HepG2 (cell line): ENCODE data around the gene PGP. TPM values are rescaled to one million over a fixed set of nuclear protein-coding genes. Genes with fewer than 3 reads are reported as not detected.

ENCODE experiments used
- BORCS8-MEF2B ChIP-seq: sonication (generic); formaldehyde crosslinking; IDR thresholded peaks from 2 replicates; pipeline ENCODE4 v1.8.0; 2022; ENCODE audit warnings: mild to moderate bottlenecking, missing genetic modification reagents
- CREM ChIP-seq, 2 experiments: sonication (generic) in 1 of 2; formaldehyde crosslinking in 1 of 2; IDR thresholded peaks; 2 replicates each; pipeline versions ENCODE4 v1.4.0 to v1.6.1; 2016 to 2020; ENCODE audit warnings: antibody characterized with exemption in 1 of 2, mild to moderate bottlenecking in 1 of 2, missing genetic modification reagents in 1 of 2
- DR1 ChIP-seq: sonication (generic); formaldehyde crosslinking; IDR thresholded peaks from 2 replicates; pipeline ENCODE4 v1.8.0; 2021; ENCODE audit warnings: mild to moderate bottlenecking, missing genetic modification reagents, inconsistent platforms
- FOXA1 ChIP-seq, 2 experiments: fragments of 450-650 bp in 1 of 2; sonication (generic) in 1 of 2; formaldehyde crosslinking in 1 of 2; IDR thresholded peaks; 2 replicates each; pipeline versions ENCODE4 v1.4.0 to v1.6.1; 2016 to 2020; ENCODE audit warnings: missing genetic modification reagents in 1 of 2
- FOXK1 ChIP-seq: sonication (generic); formaldehyde crosslinking; IDR thresholded peaks from 2 replicates; pipeline ENCODE4 v1.4.0; 2020; ENCODE audit warnings: low read depth, missing genetic modification reagents, borderline replicate concordance
- HOXA3 ChIP-seq: sonication (generic); formaldehyde crosslinking; IDR thresholded peaks from 2 replicates; pipeline ENCODE4 v1.5.0; 2020; ENCODE audit warnings: missing genetic modification reagents
- MAFF ChIP-seq: IDR thresholded peaks from 2 replicates; pipeline ENCODE4 v1.6.1; 2011; ENCODE audit warnings: low read depth, low read length, improper control_type of control experiment
- MED1 ChIP-seq: sonication (generic); formaldehyde crosslinking; IDR thresholded peaks from 2 replicates; pipeline ENCODE4 v1.4.0; 2020; ENCODE audit warnings: missing genetic modification reagents
- SAP130 ChIP-seq: IDR thresholded peaks from 2 replicates; pipeline ENCODE4 v1.6.1; 2016; ENCODE audit warnings: low read depth
- SNAPC2 ChIP-seq: sonication (generic); formaldehyde crosslinking; IDR thresholded peaks from 2 replicates; pipeline ENCODE4 v1.8.1; 2022; ENCODE audit warnings: mild to moderate bottlenecking, missing genetic modification reagents
- TP53 ChIP-seq: sonication (generic); formaldehyde crosslinking; conservative IDR thresholded peaks from 2 replicates; pipeline ENCODE4 v1.4.0; 2020; ENCODE audit warnings: missing genetic modification reagents
- ZBTB38 ChIP-seq: sonication (generic); formaldehyde crosslinking; IDR thresholded peaks from 2 replicates; pipeline ENCODE4 v1.5.1; 2020; ENCODE audit warnings: mild to moderate bottlenecking, missing genetic modification reagents
- ZEB1 ChIP-seq: IDR thresholded peaks from 2 replicates; pipeline ENCODE4 v1.6.1; 2012; ENCODE audit warnings: mild to moderate bottlenecking, low read depth, inconsistent platforms; ENCODE audit not compliant: insufficient replicate concordance
- ZNF788 ChIP-seq: sonication (generic); formaldehyde crosslinking; IDR thresholded peaks from 2 replicates; pipeline ENCODE4 v1.5.0; 2020; ENCODE audit warnings: mild to moderate bottlenecking, missing genetic modification reagents, borderline replicate concordance
- ZSCAN31 ChIP-seq: sonication (generic); formaldehyde crosslinking; IDR thresholded peaks from 2 replicates; pipeline ENCODE4 v1.5.0; 2020; ENCODE audit warnings: low read depth, mild to moderate bottlenecking, missing genetic modification reagents
- polyA plus RNA-seq, 8 experiments: library from polyadenylated mRNA; depleted of rRNA in 3 of 8; stranded (reverse) in 7 of 8; unstranded in 1 of 8; fragments of >200 nt; fragmentation: Illumina TruSeq in 4 of 8; extraction: Trizol in 4 of 8; gene quantifications; 2 replicates each; pipeline versions ENCODE4 v1.2.1 to v1.2.3, GENCODE V29; 2011 to 2016; ENCODE audit warnings: low read depth in 4 of 8, missing spikeins in 1 of 8, mixed read lengths in 1 of 8; ENCODE audit not compliant: insufficient read depth in 1 of 8
- total RNA-seq, 5 experiments: library from RNA; depleted of rRNA; stranded (reverse); fragments of >200 nt; fragmentation: Illumina TruSeq; extraction: Trizol; gene quantifications; 2 replicates each; pipeline ENCODE4 v1.2.3, GENCODE V29; 2016; ENCODE audit warnings: low read depth in 1 of 5
- TF ChIP-seq, protein P1 (sequence below): sonication (generic); formaldehyde crosslinking; IDR thresholded peaks from 2 replicates; pipeline ENCODE4 v1.4.0; 2020; ENCODE audit warnings: missing genetic modification reagents
- TF ChIP-seq, protein P2 (sequence below): IDR thresholded peaks from 2 replicates; pipeline ENCODE4 v1.6.1; 2012; ENCODE audit warnings: inconsistent platforms
- TF ChIP-seq, protein P3 (sequence below): sonication (generic); formaldehyde crosslinking; IDR thresholded peaks from 2 replicates; pipeline ENCODE4 v1.4.0; 2020; ENCODE audit warnings: missing genetic modification reagents, mild to moderate bottlenecking, borderline replicate concordance
- TF ChIP-seq, protein P4 (sequence below): sonication (generic); formaldehyde crosslinking; IDR thresholded peaks from 2 replicates; pipeline ENCODE4 v1.5.0; 2020; ENCODE audit warnings: mild to moderate bottlenecking, missing genetic modification reagents, moderate library complexity
- TF ChIP-seq, protein P5 (sequence below): sonication (generic); formaldehyde crosslinking; IDR thresholded peaks from 2 replicates; pipeline ENCODE4 v1.4.0; 2020; ENCODE audit warnings: missing genetic modification reagents

Gene PGP
- total and polyA plus RNA-seq, 2 of the 13 experiments (the other 11 are each of a cell fraction or from before 2014, with no cell fraction given): 7.3 to 18.3 TPM

DNA sequence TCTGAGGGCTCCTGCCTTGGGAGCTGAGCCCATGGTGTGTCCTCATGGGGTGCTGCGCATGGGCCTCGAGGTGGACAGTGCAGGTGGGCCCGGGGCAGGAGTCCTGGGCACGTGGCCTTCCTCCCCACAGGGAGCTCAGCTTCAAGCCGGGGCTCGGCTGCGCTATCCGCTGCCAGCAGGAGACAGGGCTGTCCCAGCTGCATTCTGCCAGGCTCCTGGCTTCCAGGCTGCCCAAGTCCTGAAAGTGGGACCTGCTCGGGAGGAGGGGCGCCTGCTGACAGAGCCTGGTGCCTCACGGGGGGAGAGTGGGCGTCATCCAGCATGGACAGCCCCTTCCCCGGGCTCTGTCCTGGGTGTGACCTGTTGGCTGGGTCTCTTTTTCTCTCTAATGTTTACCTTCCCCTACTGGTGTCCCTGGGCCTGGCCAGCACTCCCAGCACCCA, 51.9 kb downstream of the PGP start (continued):
- TF ChIP-seq FOXK1 (CRISPR knock-in tag) (no peak), ZBTB38 (CRISPR knock-in tag) (peak; percentile 48; the same call in 1 of the 2 replicates), ZSCAN31 (CRISPR knock-in tag) (no peak), TP53 (CRISPR knock-in tag) (0 out of 2 replicates have a peak, but pooled peaks have one; percentile 57), HOXA3 (CRISPR knock-in tag) (peak; percentile 50; the same call in 1 of the 2 replicates), ZEB1 (no peak), ZNF788 (CRISPR knock-in tag) (no peak), DR1 (CRISPR knock-in tag) (peak; percentile 23; the same call in 1 of the 2 replicates), FOXA1 (IDR thresholded peaks at IDR 0.05) (no peak), FOXA1 (CRISPR knock-in tag; IDR thresholded peaks at IDR 0.05) (0 out of 2 replicates have a peak, but pooled peaks have one; percentile 2), MAFF (no peak), SAP130 (peak; percentile 19; the same call in 1 of the 2 replicates), SNAPC2 (CRISPR knock-in tag) (no peak), CREM (IDR thresholded peaks at IDR 0.05) (no peak), CREM (CRISPR knock-in tag; IDR thresholded peaks at IDR 0.05) (no peak), MED1 (CRISPR knock-in tag) (0 out of 2 replicates have a peak, but pooled peaks have one; percentile 33), BORCS8-MEF2B (CRISPR knock-in tag) (0 out of 2 replicates have a peak, but pooled peaks have one; percentile 20)
- TF ChIP-seq, protein P1, sequence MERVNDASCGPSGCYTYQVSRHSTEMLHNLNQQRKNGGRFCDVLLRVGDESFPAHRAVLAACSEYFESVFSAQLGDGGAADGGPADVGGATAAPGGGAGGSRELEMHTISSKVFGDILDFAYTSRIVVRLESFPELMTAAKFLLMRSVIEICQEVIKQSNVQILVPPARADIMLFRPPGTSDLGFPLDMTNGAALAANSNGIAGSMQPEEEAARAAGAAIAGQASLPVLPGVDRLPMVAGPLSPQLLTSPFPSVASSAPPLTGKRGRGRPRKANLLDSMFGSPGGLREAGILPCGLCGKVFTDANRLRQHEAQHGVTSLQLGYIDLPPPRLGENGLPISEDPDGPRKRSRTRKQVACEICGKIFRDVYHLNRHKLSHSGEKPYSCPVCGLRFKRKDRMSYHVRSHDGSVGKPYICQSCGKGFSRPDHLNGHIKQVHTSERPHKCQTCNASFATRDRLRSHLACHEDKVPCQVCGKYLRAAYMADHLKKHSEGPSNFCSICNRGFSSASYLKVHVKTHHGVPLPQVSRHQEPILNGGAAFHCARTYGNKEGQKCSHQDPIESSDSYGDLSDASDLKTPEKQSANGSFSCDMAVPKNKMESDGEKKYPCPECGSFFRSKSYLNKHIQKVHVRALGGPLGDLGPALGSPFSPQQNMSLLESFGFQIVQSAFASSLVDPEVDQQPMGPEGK: peak; percentile 34
- TF ChIP-seq, protein P2, sequence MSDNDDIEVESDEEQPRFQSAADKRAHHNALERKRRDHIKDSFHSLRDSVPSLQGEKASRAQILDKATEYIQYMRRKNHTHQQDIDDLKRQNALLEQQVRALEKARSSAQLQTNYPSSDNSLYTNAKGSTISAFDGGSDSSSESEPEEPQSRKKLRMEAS: peak; percentile 73
- TF ChIP-seq, protein P3, sequence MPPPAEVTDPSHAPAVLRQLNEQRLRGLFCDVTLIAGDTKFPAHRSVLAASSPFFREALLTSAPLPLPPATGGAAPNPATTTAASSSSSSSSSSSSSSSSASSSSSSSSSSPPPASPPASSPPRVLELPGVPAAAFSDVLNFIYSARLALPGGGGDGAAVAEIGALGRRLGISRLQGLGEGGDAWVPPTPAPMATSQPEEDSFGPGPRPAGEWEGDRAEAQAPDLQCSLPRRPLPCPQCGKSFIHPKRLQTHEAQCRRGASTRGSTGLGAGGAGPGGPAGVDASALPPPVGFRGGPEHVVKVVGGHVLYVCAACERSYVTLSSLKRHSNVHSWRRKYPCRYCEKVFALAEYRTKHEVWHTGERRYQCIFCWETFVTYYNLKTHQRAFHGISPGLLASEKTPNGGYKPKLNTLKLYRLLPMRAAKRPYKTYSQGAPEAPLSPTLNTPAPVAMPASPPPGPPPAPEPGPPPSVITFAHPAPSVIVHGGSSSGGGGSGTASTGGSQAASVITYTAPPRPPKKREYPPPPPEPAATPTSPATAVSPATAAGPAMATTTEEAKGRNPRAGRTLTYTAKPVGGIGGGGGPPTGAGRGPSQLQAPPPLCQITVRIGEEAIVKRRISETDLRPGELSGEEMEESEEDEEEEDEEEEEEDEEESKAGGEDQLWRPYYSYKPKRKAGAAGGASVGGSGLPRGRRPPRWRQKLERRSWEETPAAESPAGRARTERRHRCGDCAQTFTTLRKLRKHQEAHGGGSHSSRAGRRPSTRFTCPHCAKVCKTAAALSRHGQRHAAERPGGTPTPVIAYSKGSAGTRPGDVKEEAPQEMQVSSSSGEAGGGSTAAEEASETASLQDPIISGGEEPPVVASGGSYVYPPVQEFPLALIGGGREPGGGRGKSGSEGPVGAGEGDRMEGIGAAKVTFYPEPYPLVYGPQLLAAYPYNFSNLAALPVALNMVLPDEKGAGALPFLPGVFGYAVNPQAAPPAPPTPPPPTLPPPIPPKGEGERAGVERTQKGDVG: peak; percentile 21; the same call in 1 of the 2 replicates
- TF ChIP-seq, protein P4, sequence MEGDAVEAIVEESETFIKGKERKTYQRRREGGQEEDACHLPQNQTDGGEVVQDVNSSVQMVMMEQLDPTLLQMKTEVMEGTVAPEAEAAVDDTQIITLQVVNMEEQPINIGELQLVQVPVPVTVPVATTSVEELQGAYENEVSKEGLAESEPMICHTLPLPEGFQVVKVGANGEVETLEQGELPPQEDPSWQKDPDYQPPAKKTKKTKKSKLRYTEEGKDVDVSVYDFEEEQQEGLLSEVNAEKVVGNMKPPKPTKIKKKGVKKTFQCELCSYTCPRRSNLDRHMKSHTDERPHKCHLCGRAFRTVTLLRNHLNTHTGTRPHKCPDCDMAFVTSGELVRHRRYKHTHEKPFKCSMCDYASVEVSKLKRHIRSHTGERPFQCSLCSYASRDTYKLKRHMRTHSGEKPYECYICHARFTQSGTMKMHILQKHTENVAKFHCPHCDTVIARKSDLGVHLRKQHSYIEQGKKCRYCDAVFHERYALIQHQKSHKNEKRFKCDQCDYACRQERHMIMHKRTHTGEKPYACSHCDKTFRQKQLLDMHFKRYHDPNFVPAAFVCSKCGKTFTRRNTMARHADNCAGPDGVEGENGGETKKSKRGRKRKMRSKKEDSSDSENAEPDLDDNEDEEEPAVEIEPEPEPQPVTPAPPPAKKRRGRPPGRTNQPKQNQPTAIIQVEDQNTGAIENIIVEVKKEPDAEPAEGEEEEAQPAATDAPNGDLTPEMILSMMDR (CRISPR knock-in tag): 0 out of 2 replicates have a peak, but pooled peaks have one; percentile 10
- TF ChIP-seq, protein P5, sequence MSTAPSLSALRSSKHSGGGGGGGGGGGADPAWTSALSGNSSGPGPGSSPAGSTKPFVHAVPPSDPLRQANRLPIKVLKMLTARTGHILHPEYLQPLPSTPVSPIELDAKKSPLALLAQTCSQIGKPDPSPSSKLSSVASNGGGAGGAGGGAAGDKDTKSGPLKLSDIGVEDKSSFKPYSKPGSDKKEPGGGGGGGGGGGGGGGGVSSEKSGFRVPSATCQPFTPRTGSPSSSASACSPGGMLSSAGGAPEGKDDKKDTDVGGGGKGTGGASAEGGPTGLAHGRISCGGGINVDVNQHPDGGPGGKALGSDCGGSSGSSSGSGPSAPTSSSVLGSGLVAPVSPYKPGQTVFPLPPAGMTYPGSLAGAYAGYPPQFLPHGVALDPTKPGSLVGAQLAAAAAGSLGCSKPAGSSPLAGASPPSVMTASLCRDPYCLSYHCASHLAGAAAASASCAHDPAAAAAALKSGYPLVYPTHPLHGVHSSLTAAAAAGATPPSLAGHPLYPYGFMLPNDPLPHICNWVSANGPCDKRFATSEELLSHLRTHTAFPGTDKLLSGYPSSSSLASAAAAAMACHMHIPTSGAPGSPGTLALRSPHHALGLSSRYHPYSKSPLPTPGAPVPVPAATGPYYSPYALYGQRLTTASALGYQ: peak; percentile 34; the same call in 1 of the 2 replicates
